ENCODE data around the gene PLEKHM3. TPM values are rescaled to one million over a fixed set of nuclear protein-coding genes. Genes with fewer than 3 reads are reported as not detected.

Gene PLEKHM3
- total RNA-seq, 1 donor from 2014 or later, result 19.5 TPM

DNA sequence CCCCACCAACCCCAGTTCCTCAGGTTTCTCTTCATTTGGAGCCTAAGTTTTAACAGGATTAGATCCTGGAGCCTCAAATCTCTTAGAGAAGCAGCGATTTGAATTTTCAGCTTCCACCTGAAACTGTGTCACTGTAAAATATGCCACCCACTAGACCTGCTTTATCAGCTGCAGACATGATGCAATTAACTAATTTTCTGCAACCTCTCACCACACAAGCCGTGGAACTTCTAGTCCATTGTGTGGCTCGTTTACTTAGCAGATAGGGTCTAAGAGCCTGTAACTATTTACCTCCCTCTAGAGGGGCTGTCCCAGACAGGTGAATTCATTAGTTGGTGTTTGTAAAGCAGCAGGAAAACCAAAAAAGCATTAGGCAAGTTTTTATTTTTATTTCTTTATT is 224.1 kb downstream of the PLEKHM3 start:
- no peaks in the 10 kb centered on the region for H3K79me2 ChIP-seq (ENCODE audit: low read depth)
- H3K9ac ChIP-seq, result no peak overlapping the region
- no peaks in the 10 kb centered on the region for H3K9me3 Mint-ChIP-seq
- TF ChIP-seq, protein P1, sequence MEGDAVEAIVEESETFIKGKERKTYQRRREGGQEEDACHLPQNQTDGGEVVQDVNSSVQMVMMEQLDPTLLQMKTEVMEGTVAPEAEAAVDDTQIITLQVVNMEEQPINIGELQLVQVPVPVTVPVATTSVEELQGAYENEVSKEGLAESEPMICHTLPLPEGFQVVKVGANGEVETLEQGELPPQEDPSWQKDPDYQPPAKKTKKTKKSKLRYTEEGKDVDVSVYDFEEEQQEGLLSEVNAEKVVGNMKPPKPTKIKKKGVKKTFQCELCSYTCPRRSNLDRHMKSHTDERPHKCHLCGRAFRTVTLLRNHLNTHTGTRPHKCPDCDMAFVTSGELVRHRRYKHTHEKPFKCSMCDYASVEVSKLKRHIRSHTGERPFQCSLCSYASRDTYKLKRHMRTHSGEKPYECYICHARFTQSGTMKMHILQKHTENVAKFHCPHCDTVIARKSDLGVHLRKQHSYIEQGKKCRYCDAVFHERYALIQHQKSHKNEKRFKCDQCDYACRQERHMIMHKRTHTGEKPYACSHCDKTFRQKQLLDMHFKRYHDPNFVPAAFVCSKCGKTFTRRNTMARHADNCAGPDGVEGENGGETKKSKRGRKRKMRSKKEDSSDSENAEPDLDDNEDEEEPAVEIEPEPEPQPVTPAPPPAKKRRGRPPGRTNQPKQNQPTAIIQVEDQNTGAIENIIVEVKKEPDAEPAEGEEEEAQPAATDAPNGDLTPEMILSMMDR (IDR thresholded peaks at IDR 0.05), result no peak
- no peak for TF ChIP-seq EZH2 (IDR thresholded peaks at IDR 0.05)
- no peak for TF ChIP-seq EZH2phosphoT487 (IDR thresholded peaks at IDR 0.05)
- H2AFZ ChIP-seq (replicated peaks), result no peak overlapping the region
- H3K36me3 Mint-ChIP-seq, result no peaks in the 10 kb centered on the region
- DNase-seq (ENCODE audit: low spot score), result no peak
- H3K4me3 ChIP-seq, result no peak overlapping the region
- no peaks in the 10 kb centered on the region for H3K9me3 ChIP-seq (ENCODE audit: low read depth)
- H3K4me1 ChIP-seq, result peaks cover 31% of the 10 kb centered on the region
- no peaks in the 10 kb centered on the region for H3K36me3 ChIP-seq
- H3K4me3 Mint-ChIP-seq, result no peak overlapping the region
- H3K27ac Mint-ChIP-seq, result no peak overlapping the region
- peak overlapping the region; percentile 70 for H3K4me2 ChIP-seq
- H3K4me1 Mint-ChIP-seq, result peaks cover 4% of the 10 kb centered on the region
- peaks cover 35% of the 10 kb centered on the region for H3F3A ChIP-seq (ENCODE audit: low read depth)
- no peaks in the 10 kb centered on the region for H4K20me1 ChIP-seq (ENCODE audit: low read depth)
- no peaks in the 10 kb centered on the region for H3K27me3 ChIP-seq
- H3K27me3 Mint-ChIP-seq (ENCODE audit: insufficient read depth, low read depth), result peaks cover 11% of the 10 kb centered on the region
- H3K27ac ChIP-seq, result peak overlapping the region; percentile 7

DNA sequence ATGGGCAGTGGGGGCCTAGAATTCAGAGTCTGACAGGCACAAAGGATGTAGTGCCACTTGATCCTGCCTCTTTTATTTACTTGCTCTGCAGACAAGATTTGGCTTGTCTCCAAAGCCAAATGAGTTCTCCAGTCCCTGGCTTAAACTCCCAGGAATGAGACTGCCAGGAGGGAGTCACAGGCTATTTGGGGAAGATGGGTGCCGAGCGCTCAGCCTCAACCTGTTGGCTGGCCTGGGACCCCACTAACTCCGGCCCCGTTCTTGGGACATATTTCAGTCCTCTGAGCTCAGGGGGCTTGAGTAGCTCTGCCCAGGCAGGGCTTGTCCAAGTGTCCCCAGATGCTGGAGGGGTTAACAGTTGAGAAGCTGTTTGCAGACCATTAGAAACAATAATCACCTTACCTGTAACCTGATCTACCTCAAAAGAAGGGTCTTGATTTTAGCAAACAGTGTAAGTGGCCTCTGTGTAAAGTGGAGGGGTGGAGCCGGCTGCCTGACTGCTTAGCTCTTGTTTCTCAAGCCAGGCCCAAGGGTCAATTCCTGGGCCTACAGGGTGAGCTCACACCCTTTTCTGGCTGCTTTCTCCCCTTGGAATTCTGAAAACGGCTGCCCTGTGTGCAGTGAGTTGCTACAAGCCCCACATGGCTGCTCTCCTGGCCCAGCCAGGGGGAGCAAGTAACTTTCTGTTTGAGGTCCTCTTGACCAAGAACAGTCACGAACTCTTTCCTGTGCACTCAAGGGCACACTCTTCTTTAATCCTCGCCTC is 228.6 kb downstream of the PLEKHM3 start:
- DNase-seq (ENCODE audit: low spot score), result peak; percentile 64
- Histone ChIP-seq H3K27ac (peak overlapping the region; percentile 90), H3K9me3 (ENCODE audit: low read depth) (no peaks in the 10 kb centered on the region), H3K4me2 (peak overlapping the region; percentile 41), H3K4me1 (peaks cover 36% of the 10 kb centered on the region), H3K79me2 (ENCODE audit: low read depth) (no peaks in the 10 kb centered on the region), H3K9ac (no peak overlapping the region), H3F3A (ENCODE audit: low read depth) (peaks cover 34% of the 10 kb centered on the region), H2AFZ (replicated peaks) (no peak overlapping the region), H4K20me1 (ENCODE audit: low read depth) (no peaks in the 10 kb centered on the region), H3K36me3 (no peaks in the 10 kb centered on the region), H3K27me3 (no peaks in the 10 kb centered on the region), H3K4me3 (no peak overlapping the region)
- Mint-ChIP-seq H3K27me3 (ENCODE audit: insufficient read depth, low read depth) (peaks cover 5% of the 10 kb centered on the region), H3K4me3 (no peak overlapping the region), H3K36me3 (no peaks in the 10 kb centered on the region), H3K9me3 (no peaks in the 10 kb centered on the region), H3K27ac (peak overlapping the region; percentile 42), H3K4me1 (peaks cover 9% of the 10 kb centered on the region)
- TF ChIP-seq EZH2 (IDR thresholded peaks at IDR 0.05), result no peak
- no peak for TF ChIP-seq EZH2phosphoT487 (IDR thresholded peaks at IDR 0.05)
- TF ChIP-seq, protein P1 (IDR thresholded peaks at IDR 0.05), result no peak

DNA sequence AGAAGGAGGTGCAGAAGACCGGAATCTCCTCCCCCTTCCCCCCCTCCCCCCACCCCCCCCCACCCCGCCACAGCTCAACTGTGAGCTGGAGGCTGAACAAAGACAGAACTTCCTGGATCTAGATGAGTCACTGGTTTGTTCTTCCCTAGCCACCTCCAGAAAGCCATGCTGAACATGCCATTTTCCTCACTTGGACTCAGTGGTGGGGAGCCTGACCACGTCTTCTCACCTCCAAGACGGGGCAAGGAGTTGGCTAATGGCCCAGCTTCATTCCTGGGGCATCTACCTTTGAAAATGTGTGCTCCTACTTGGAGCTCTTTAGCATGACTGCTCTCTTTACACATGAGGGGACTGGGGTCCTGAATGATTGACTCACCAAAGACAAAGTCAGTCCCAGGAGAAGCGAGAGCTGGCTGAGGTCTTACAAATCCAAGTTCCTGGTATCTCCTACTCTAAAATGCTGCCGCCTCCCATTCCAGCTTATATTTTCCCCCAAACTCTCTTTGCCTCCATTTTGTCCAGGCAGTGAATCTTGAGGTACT is 233.0 kb downstream of the PLEKHM3 start:
- H3K27me3 Mint-ChIP-seq (ENCODE audit: insufficient read depth, low read depth), result peaks cover 3% of the 10 kb centered on the region
- DNase-seq (ENCODE audit: low spot score), result no peak
- Histone ChIP-seq H3K79me2 (ENCODE audit: low read depth) (no peaks in the 10 kb centered on the region), H4K20me1 (ENCODE audit: low read depth) (no peaks in the 10 kb centered on the region), H3K4me3 (no peak overlapping the region), H3K9ac (no peak overlapping the region), H3K9me3 (ENCODE audit: low read depth) (no peaks in the 10 kb centered on the region), H3K36me3 (no peaks in the 10 kb centered on the region), H3F3A (ENCODE audit: low read depth) (peaks cover 17% of the 10 kb centered on the region), H3K27ac (no peak overlapping the region), H3K27me3 (no peaks in the 10 kb centered on the region), H3K4me2 (peak overlapping the region; percentile 47), H3K4me1 (peaks cover 27% of the 10 kb centered on the region), H2AFZ (replicated peaks) (peak overlapping the region; percentile 85)
- TF ChIP-seq EZH2phosphoT487 (IDR thresholded peaks at IDR 0.05), result no peak
- TF ChIP-seq, protein P1 (IDR thresholded peaks at IDR 0.05), result no peak
- no peak for TF ChIP-seq EZH2 (IDR thresholded peaks at IDR 0.05)
- peak overlapping the region; percentile 33 for H3K27ac Mint-ChIP-seq
- H3K4me3 Mint-ChIP-seq, result no peak overlapping the region
- H3K4me1 Mint-ChIP-seq, result peaks cover 13% of the 10 kb centered on the region
- no peaks in the 10 kb centered on the region for H3K9me3 Mint-ChIP-seq
- H3K36me3 Mint-ChIP-seq, result no peaks in the 10 kb centered on the region
